Progenitor cell of endocrine pancreas (in vitro differentiated cells): ENCODE results near the gene CCM2L. TPM values are rescaled to one million over a fixed set of nuclear protein-coding genes. Genes with fewer than 3 reads are reported as not detected.

ENCODE experiments used
- DNase-seq: peaks from one replicate; pipeline ENCODE4 v3.0.0; 2021; ENCODE audit warnings: low spot score; ENCODE audit not compliant: unreplicated experiment
- H3K27ac Mint-ChIP-seq: 2 replicates; pipeline ENCODE4 v1.8.0; 2021; ENCODE audit warnings: mild to moderate bottlenecking, moderate library complexity, mixed read lengths
- H3K27me3 Mint-ChIP-seq: 2 replicates; pipeline ENCODE4 v1.8.0; 2021; ENCODE audit warnings: mixed read lengths
- H3K36me3 Mint-ChIP-seq: 2 replicates; pipeline ENCODE4 v1.8.0; 2022; ENCODE audit warnings: mixed read lengths; ENCODE audit not compliant: insufficient read depth
- H3K4me1 Mint-ChIP-seq: 2 replicates; pipeline ENCODE4 v1.8.0; 2021; ENCODE audit warnings: low read depth, mixed read lengths
- H3K4me3 Mint-ChIP-seq: 2 replicates; pipeline ENCODE4 v1.8.0; 2021; ENCODE audit warnings: low read depth, mild to moderate bottlenecking, moderate library complexity, mixed read lengths
- H3K9me3 Mint-ChIP-seq: 2 replicates; pipeline ENCODE4 v1.8.0; 2021; ENCODE audit warnings: low read depth, mixed read lengths
- total RNA-seq: library from RNA; stranded (reverse); gene quantifications from 2 replicates; pipeline ENCODE4 v1.2.1, GENCODE V29; 2021
- TF ChIP-seq, protein P1 (sequence below): fragments of 200-600 bp; sonication (generic); IDR thresholded peaks from one replicate; pipeline ENCODE4 v1.5.0; 2021; ENCODE audit warnings: antibody characterized with exemption, mild to moderate bottlenecking; ENCODE audit not compliant: unreplicated experiment

The CCM2L gene
- total RNA-seq, 1 donor from 2014 or later = 1.3 TPM

DNA sequence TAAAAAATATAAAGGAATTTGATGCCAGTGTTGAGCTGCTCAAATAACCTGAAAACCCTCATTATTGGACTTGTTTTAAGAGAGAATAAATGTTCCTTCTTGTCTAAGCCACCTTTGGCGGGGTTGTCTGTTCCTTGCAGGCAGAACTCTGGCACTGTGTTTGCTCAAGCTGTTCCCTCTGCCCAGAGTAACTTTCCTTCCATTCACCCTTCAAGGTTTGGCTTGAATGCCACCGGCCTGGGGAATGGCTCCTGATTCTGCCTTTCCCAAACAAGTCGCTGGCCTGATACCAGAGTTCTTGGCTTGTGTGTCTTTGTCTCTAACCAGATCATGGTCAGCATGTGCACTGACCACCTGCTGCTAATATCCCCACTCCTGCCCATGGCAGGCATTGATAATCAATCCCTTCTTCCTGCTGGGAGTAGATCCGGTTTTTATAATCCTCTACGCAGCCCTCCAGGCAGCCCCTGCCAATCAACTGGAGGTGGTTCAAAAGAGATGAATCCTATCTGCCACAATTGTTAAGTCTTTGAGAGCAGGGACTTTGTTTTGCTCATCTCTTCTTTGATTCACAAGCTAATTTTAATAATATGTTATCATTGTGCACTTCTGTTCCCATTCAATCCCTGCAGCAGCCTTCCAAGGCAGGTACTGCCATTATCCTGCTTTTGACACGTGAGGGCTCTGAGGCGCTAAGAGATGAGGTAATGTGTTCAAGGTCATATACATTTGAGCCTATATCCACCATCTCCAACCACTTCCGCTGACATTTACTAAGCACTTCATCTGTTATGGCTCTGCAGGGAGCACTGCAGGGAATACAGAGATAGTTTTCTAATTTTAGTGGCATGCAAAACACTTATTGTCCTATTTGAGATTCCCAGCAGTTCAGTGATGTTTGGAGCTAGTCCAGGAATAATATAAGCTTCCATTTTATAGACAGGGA lies 3.1 kb upstream of the CCM2L start:
- H3K27ac Mint-ChIP-seq = no peak overlapping the region
- TF ChIP-seq, protein P1, sequence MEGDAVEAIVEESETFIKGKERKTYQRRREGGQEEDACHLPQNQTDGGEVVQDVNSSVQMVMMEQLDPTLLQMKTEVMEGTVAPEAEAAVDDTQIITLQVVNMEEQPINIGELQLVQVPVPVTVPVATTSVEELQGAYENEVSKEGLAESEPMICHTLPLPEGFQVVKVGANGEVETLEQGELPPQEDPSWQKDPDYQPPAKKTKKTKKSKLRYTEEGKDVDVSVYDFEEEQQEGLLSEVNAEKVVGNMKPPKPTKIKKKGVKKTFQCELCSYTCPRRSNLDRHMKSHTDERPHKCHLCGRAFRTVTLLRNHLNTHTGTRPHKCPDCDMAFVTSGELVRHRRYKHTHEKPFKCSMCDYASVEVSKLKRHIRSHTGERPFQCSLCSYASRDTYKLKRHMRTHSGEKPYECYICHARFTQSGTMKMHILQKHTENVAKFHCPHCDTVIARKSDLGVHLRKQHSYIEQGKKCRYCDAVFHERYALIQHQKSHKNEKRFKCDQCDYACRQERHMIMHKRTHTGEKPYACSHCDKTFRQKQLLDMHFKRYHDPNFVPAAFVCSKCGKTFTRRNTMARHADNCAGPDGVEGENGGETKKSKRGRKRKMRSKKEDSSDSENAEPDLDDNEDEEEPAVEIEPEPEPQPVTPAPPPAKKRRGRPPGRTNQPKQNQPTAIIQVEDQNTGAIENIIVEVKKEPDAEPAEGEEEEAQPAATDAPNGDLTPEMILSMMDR = no peak
- no peak overlapping the region for H3K4me3 Mint-ChIP-seq
- DNase-seq = no peak
- H3K36me3 Mint-ChIP-seq = no peaks in the 10 kb centered on the region
- no peaks in the 10 kb centered on the region for H3K9me3 Mint-ChIP-seq
- no peaks in the 10 kb centered on the region for H3K4me1 Mint-ChIP-seq
- peaks cover 34% of the 10 kb centered on the region for H3K27me3 Mint-ChIP-seq

DNA sequence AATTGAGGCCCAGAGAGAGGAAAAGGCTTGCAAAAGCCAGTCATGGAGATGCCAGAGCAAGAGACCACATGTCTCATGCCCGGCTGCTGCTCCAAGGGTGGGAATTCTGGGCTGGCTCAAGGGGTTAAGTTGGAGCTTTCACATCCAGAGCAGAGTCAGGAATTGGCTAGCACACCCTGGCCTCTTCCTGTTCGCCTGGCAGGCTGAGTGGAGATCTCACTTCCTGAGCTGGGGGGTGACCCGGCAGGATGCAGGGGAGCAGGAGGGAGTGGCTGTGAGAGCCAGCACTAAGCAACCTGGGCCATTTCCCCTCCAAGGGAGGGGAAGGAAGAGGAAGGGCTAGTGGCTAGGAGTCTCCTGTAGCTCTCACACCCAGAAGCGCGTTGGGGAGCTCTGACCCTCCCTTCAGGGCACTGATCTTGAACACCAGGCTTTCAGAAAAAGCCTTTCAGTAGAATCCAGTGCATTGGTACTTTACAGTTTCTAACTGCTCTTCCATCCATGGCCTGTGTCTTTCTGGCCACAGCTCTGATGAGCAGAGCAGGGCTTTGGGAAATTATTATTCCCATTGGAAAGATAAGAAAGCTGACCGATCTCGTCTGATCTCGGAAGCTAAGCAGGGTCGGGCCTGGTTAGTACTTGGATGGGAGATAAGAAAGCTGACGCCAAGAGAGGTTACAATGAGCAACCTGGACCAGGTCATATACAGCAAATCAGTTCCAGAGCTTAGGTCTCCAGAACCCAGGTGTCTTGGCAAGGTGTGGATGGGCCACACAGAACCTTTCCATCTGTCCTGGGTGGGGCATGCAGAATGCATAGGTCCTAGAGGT lies 2.2 kb upstream of the CCM2L start:
- H3K27ac Mint-ChIP-seq = no peak overlapping the region
- H3K4me1 Mint-ChIP-seq = no peaks in the 10 kb centered on the region
- H3K9me3 Mint-ChIP-seq = no peaks in the 10 kb centered on the region
- TF ChIP-seq, protein P1 = no peak
- DNase-seq = no peak
- peaks cover 30% of the 10 kb centered on the region for H3K27me3 Mint-ChIP-seq
- H3K4me3 Mint-ChIP-seq = no peak overlapping the region
- no peaks in the 10 kb centered on the region for H3K36me3 Mint-ChIP-seq

DNA sequence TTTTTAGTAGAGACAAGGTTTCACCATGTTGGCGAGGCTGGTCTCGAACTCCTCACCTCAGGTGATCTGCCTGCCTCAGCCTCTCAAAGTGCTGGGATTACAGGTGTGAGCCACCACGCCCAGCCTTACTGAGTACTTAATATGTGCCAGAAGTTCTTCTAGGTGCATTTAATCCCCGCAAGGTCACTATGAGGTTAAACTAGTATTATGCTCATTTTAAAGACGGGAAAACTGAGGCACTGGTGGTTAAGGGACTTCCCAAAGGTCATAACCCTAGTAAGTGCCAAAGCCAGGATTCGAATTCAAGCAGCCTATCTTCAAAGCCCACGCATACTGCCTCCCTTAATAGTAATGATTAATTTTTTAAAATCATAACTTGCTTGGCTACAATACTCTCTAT lies 674 bp upstream of the CCM2L start:
- TF ChIP-seq, protein P1 = no peak
- no peaks in the 10 kb centered on the region for H3K9me3 Mint-ChIP-seq
- H3K36me3 Mint-ChIP-seq = no peaks in the 10 kb centered on the region
- no peak overlapping the region for H3K4me3 Mint-ChIP-seq
- H3K27ac Mint-ChIP-seq = no peak overlapping the region
- H3K27me3 Mint-ChIP-seq = peaks cover 32% of the 10 kb centered on the region
- no peaks in the 10 kb centered on the region for H3K4me1 Mint-ChIP-seq
- no peak for DNase-seq

DNA sequence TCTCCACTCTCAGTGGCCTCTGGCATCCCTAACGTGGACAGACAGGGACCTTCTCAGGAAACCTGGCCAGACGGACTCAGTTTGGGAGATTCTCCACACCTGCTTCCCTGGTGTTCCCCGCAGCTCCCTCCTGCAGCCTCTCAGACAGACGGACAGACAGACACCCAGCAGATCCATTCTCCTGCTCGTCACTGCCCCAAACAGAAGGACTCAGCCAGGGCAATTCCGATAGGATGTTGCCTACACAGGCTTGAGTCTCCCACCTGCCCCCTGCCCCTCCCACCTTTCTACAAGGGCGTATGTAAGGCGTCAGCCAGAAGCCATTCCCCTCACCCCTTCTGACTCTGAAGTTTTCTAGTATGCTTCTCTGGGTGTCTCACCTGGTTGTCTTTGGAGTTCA lies 428 bp downstream of the CCM2L start:
- Mint-ChIP-seq H3K27me3 (peaks cover 43% of the 10 kb centered on the region), H3K27ac (no peak overlapping the region), H3K4me1 (no peaks in the 10 kb centered on the region), H3K36me3 (no peaks in the 10 kb centered on the region), H3K9me3 (no peaks in the 10 kb centered on the region), H3K4me3 (no peak overlapping the region)
- TF ChIP-seq, protein P1 = no peak
- DNase-seq = no peak

DNA sequence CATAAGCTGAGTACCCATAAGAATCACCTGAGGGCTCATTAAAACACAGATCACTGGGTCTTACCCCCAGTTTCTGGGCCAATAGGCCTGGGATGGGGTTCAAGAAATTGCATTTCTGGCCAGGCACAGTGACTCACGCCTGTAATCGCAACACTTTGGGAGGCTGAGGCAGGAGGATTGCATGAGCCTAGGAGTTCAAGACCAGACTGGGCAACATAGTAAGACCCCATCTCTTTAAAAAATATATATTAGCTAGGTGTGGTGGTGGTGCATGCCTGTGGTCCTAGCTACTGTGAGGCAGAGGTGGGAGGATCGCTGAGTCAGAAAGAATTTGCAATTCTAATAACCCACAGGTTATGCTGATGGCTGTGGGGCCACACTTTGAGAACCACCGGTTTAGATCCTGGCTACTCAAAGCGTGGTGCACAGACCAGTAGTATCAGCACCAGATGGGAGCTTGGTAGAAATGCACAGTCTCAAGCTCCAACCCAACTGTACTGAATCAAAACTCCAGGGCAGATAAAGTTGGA lies 2.0 kb downstream of the CCM2L start:
- Mint-ChIP-seq H3K27ac (no peak overlapping the region), H3K27me3 (peaks cover 43% of the 10 kb centered on the region), H3K9me3 (no peaks in the 10 kb centered on the region), H3K4me1 (no peaks in the 10 kb centered on the region), H3K4me3 (no peak overlapping the region), H3K36me3 (no peaks in the 10 kb centered on the region)
- no peak for DNase-seq
- TF ChIP-seq, protein P1 = no peak
